Measurements from ENCODE around the gene TAC3. TPM values are rescaled to one million over a fixed set of nuclear protein-coding genes. Genes with fewer than 3 reads are reported as not detected.

The TAC3 gene
- total and polyA plus RNA-seq, 2 experiments from 2014 or later, result 13.0 to 113 TPM

GRCh38 chr12:57044468-57044867 lies 28.1 kb upstream of the TAC3 start:
- Histone ChIP-seq H3K36me3 (replicated peaks; ENCODE audit: insufficient read depth, low read depth) (no peaks in the 10 kb centered on the region), H3K27ac (no peak overlapping the region), H3K4me3 (no peak overlapping the region), H3K9me3 (ENCODE audit: low read depth) (no peaks in the 10 kb centered on the region), H2AFZ (no peak overlapping the region), H3K27me3 (no peaks in the 10 kb centered on the region), H4K20me1 (ENCODE audit: insufficient read depth, poor library complexity, severe bottlenecking) (no peaks in the 10 kb centered on the region), H3K4me1 (ENCODE audit: insufficient read depth) (no peaks in the 10 kb centered on the region), H3K9me2 (replicated peaks; ENCODE audit: insufficient read depth) (no peaks in the 10 kb centered on the region), H3K79me2 (peaks cover 2% of the 10 kb centered on the region), H3K4me2 (no peak overlapping the region)
- DNase-seq (ENCODE audit: low spot score), result no peak
- TF ChIP-seq EZH2 (IDR thresholded peaks at IDR 0.05; ENCODE audit: borderline replicate concordance) (no peak), EZH2phosphoT487 (IDR thresholded peaks at IDR 0.05; ENCODE audit: low read depth, severe bottlenecking, unreplicated experiment) (no peak), CTCF (IDR thresholded peaks at IDR 0.05; ENCODE audit: poor library complexity) (no peak)
- 78% methylated on average over 6 of the region's 6 CpGs for WGBS (ENCODE audit: low lambda C conversion rate, missing lambda C conversion rate)

DNA sequence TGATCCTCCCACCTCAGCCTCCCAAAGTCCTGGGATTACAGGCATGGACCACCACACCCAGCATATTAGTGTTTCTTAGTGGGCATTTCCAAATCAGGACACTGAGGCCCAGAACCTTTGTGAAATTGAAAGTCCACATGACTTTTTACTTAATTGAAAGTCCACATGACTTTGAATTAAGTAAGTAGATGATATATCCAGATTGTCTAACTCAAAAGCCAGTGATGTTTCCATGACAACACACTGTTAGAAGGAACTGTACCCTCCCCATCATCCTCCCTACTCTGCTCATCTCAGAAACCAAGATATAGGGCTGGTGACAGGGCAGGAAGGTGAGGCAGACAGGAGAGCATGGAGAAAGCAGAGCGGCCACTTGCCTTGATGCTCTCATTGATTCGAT lies 26.4 kb upstream of the TAC3 start:
- peaks cover 1% of the 10 kb centered on the region for H3K79me2 ChIP-seq
- H3K9me3 ChIP-seq (ENCODE audit: low read depth), result no peaks in the 10 kb centered on the region
- H3K27me3 ChIP-seq, result no peaks in the 10 kb centered on the region
- TF ChIP-seq EZH2 (IDR thresholded peaks at IDR 0.05; ENCODE audit: borderline replicate concordance) (no peak), CTCF (IDR thresholded peaks at IDR 0.05; ENCODE audit: poor library complexity) (no peak), EZH2phosphoT487 (IDR thresholded peaks at IDR 0.05; ENCODE audit: low read depth, severe bottlenecking, unreplicated experiment) (no peak)
- no peaks in the 10 kb centered on the region for H3K36me3 ChIP-seq (replicated peaks; ENCODE audit: insufficient read depth, low read depth)
- H3K27ac ChIP-seq, result no peak overlapping the region
- no peak overlapping the region for H3K4me3 ChIP-seq
- H3K4me2 ChIP-seq, result no peak overlapping the region
- no peaks in the 10 kb centered on the region for H3K4me1 ChIP-seq (ENCODE audit: insufficient read depth)
- no peaks in the 10 kb centered on the region for H3K9me2 ChIP-seq (replicated peaks; ENCODE audit: insufficient read depth)
- no peak for DNase-seq (ENCODE audit: low spot score)
- H2AFZ ChIP-seq, result no peak overlapping the region
- H4K20me1 ChIP-seq (ENCODE audit: insufficient read depth, poor library complexity, severe bottlenecking), result no peaks in the 10 kb centered on the region
- 95% methylated on average over 2 of the region's 2 CpGs for WGBS (ENCODE audit: low lambda C conversion rate, missing lambda C conversion rate)

DNA sequence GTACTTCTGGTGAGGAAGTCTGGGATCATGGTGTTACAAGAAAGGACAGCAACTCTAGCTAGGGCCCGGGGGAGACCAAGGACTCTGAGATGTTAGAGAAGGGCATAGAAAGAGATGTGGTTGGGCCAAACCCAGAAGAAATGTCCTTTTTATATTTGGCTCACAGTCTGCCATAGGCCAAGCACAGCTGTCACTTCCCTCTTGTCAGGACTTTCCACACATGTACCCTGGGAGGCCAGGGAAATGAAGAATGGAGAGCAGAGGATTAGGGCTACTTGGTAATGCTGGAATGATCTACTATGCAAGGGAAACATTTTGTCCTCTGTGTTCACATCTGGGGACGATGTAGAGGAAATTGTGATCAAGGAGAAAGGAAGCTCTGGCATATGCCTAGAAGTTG lies 24.4 kb upstream of the TAC3 start:
- Histone ChIP-seq H3K79me2 (no peaks in the 10 kb centered on the region), H4K20me1 (ENCODE audit: insufficient read depth, poor library complexity, severe bottlenecking) (no peaks in the 10 kb centered on the region), H3K9me2 (replicated peaks; ENCODE audit: insufficient read depth) (no peaks in the 10 kb centered on the region), H3K9me3 (ENCODE audit: low read depth) (no peaks in the 10 kb centered on the region), H3K36me3 (replicated peaks; ENCODE audit: insufficient read depth, low read depth) (no peaks in the 10 kb centered on the region), H3K4me1 (ENCODE audit: insufficient read depth) (no peaks in the 10 kb centered on the region), H3K4me3 (no peak overlapping the region), H3K4me2 (no peak overlapping the region), H3K27me3 (no peaks in the 10 kb centered on the region), H2AFZ (no peak overlapping the region), H3K27ac (no peak overlapping the region)
- 79% methylated on average over 2 of the region's 2 CpGs for WGBS (ENCODE audit: low lambda C conversion rate, missing lambda C conversion rate)
- DNase-seq (ENCODE audit: low spot score), result no peak
- no peak for TF ChIP-seq CTCF (IDR thresholded peaks at IDR 0.05; ENCODE audit: poor library complexity)
- TF ChIP-seq EZH2 (IDR thresholded peaks at IDR 0.05; ENCODE audit: borderline replicate concordance), result no peak
- no peak for TF ChIP-seq EZH2phosphoT487 (IDR thresholded peaks at IDR 0.05; ENCODE audit: low read depth, severe bottlenecking, unreplicated experiment)

DNA sequence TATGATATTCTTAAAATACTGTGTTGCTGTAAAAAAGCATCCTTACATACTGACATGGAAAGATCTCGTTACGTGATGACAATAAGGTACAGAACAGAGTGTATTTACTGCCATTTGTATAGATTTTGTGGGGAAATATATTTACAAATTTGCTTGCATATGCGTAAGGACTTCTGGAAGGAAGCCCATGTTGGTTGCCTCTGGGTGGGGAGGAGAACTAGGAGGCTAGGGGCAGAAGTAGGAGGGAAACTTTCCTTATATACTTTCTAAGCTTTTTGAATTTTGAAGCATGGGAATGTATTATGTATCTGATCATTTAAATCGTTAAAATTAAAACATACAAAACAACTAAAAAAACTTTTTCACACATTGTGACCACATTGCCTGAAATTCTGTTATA lies 23.9 kb upstream of the TAC3 start:
- no peak overlapping the region for H2AFZ ChIP-seq
- H3K79me2 ChIP-seq, result no peaks in the 10 kb centered on the region
- DNase-seq (ENCODE audit: low spot score), result no peak
- no peaks in the 10 kb centered on the region for H3K9me3 ChIP-seq (ENCODE audit: low read depth)
- no peak for TF ChIP-seq CTCF (IDR thresholded peaks at IDR 0.05; ENCODE audit: poor library complexity)
- TF ChIP-seq EZH2phosphoT487 (IDR thresholded peaks at IDR 0.05; ENCODE audit: low read depth, severe bottlenecking, unreplicated experiment), result no peak
- TF ChIP-seq EZH2 (IDR thresholded peaks at IDR 0.05; ENCODE audit: borderline replicate concordance), result no peak
- H4K20me1 ChIP-seq (ENCODE audit: insufficient read depth, poor library complexity, severe bottlenecking), result no peaks in the 10 kb centered on the region
- no peaks in the 10 kb centered on the region for H3K4me1 ChIP-seq (ENCODE audit: insufficient read depth)
- no peak overlapping the region for H3K27ac ChIP-seq
- no peaks in the 10 kb centered on the region for H3K36me3 ChIP-seq (replicated peaks; ENCODE audit: insufficient read depth, low read depth)
- no peaks in the 10 kb centered on the region for H3K27me3 ChIP-seq
- H3K4me3 ChIP-seq, result no peak overlapping the region
- no peaks in the 10 kb centered on the region for H3K9me2 ChIP-seq (replicated peaks; ENCODE audit: insufficient read depth)
- 86% methylated on average over 4 of the region's 4 CpGs for WGBS (ENCODE audit: low lambda C conversion rate, missing lambda C conversion rate)
- no peak overlapping the region for H3K4me2 ChIP-seq

All from hepatocyte (in vitro differentiated cells).